ENCODE measurements around the gene CACFD1.

DNA sequence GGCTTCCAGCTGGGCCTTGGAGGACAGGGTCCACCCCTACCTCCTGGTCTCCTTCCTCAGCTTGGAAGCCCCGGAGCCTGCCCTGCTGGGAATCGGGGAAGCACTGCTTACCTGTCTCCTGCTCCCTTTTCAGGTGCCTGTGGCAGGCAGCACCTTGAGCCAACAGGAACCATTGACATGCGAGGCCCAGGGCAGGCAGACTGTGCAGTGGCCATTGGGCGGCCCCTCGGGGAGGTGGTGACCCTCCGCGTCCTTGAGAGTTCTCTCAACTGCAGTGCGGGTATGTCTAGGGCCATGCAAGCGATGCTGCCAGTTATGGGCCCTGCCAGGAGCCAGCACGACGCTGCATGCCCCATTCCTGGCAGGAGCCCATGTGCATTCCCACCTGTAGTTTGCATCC is 3.8 kb upstream of the CACFD1 start:
- TF ChIP-seq, protein P1, sequence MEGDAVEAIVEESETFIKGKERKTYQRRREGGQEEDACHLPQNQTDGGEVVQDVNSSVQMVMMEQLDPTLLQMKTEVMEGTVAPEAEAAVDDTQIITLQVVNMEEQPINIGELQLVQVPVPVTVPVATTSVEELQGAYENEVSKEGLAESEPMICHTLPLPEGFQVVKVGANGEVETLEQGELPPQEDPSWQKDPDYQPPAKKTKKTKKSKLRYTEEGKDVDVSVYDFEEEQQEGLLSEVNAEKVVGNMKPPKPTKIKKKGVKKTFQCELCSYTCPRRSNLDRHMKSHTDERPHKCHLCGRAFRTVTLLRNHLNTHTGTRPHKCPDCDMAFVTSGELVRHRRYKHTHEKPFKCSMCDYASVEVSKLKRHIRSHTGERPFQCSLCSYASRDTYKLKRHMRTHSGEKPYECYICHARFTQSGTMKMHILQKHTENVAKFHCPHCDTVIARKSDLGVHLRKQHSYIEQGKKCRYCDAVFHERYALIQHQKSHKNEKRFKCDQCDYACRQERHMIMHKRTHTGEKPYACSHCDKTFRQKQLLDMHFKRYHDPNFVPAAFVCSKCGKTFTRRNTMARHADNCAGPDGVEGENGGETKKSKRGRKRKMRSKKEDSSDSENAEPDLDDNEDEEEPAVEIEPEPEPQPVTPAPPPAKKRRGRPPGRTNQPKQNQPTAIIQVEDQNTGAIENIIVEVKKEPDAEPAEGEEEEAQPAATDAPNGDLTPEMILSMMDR (IDR thresholded peaks at IDR 0.05) = no peak
- no peak for TF ChIP-seq POLR2A (IDR thresholded peaks at IDR 0.05)

Data from Peyer's patch (tissue), 4 donors.